Keratinocyte (primary cell): Measurements from ENCODE around the gene DDAH2.

Experiments
- EZH2 ChIP-seq: IDR thresholded peaks from one replicate; pipeline ENCODE4 v1.6.1; 2012; ENCODE audit warnings: inconsistent platforms, mild to moderate bottlenecking, low read length, moderate library complexity
- TF ChIP-seq, protein P1 (sequence below), 3 experiments: IDR thresholded peaks in 1 of 3; conservative IDR thresholded peaks in 1 of 3; optimal IDR thresholded peaks in 1 of 3; 2 replicates in 2 of 3; 3 replicates in 1 of 3; pipeline versions ENCODE3 to v1.5.1; 2011; ENCODE audit warnings: low read length in 3 of 3, mild to moderate bottlenecking in 3 of 3, moderate library complexity in 2 of 3, control low read depth in 1 of 3, inconsistent platforms in 1 of 3; ENCODE audit not compliant: insufficient read depth in 2 of 3; ENCODE audit errors: extremely low read depth in 1 of 3

DNA sequence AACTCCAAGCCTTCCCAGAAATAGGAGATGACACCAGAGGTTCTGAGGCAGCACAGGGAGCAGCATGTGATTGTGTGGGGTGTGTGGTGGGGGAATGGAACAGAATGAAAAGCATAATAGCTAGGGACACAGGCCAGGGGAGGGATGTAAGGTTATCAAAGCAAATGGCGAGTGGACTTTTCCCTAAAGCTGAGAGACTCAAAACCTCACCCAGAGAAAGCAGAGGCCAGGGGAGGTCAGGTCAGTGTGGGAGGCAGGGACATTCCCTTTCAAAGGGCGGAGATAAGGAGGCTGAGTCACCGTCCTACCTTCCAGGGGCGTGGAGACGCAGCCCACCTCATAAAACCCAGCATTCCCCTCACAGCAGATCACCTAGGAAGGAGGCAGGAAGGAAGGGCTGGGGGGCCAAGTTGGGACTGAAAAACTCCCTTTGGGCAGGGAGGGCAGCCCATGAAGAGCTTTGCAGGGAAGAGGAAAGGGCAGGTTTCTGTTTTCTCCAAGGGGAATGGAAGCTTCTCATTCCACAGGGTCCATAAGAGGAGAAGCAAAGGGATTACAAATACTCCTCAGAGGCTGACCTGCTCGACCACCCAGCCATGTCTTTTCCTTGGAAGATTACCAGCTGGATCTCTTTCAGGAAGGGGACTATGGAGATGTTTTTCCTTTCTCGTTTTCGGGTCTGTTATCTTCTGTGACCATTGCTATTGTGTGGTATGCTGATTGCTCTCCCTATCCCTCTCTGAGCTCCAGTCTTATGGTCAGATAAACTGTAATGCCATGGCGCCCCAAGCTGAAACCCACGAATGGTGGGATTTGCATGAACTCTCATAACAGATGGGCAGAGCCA, 38.6 kb downstream of the DDAH2 start:
- TF ChIP-seq, protein P1, sequence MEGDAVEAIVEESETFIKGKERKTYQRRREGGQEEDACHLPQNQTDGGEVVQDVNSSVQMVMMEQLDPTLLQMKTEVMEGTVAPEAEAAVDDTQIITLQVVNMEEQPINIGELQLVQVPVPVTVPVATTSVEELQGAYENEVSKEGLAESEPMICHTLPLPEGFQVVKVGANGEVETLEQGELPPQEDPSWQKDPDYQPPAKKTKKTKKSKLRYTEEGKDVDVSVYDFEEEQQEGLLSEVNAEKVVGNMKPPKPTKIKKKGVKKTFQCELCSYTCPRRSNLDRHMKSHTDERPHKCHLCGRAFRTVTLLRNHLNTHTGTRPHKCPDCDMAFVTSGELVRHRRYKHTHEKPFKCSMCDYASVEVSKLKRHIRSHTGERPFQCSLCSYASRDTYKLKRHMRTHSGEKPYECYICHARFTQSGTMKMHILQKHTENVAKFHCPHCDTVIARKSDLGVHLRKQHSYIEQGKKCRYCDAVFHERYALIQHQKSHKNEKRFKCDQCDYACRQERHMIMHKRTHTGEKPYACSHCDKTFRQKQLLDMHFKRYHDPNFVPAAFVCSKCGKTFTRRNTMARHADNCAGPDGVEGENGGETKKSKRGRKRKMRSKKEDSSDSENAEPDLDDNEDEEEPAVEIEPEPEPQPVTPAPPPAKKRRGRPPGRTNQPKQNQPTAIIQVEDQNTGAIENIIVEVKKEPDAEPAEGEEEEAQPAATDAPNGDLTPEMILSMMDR (optimal IDR thresholded peaks at IDR 0.05 in 1 of 3, IDR thresholded peaks at IDR 0.05 in 1 of 3, conservative IDR thresholded peaks at IDR 0.05 in 1 of 3; ENCODE audit: extremely low read depth in 1 of 3, insufficient read depth in 2 of 3, low read length in 3 of 3): no peak
- no peak for TF ChIP-seq EZH2
